HG02970 (cell line): ENCODE results near the gene HSPA1L.
A peak's percentile ranks its signal among the peaks of the same experiment; 100 is the strongest.
"Not testable (repeated sequence)": the region's sequence is repeated elsewhere in the genome, so short reads cannot be mapped to it uniquely, and the experiment has no call there.

Experiments used
- ATAC-seq: cut with Tn5 transposase; IDR thresholded peaks from one replicate; pipeline ENCODE4 v1.9.1; 2021; ENCODE audit warnings: mild to moderate bottlenecking, moderate library complexity, moderate number of reproducible peaks; ENCODE audit not compliant: unreplicated experiment, low FRiP score

HSPA1L gene

GRCh38 chr6:31817133-31817928 lies 2.2 kb upstream of the HSPA1L start:
- ATAC-seq: not testable (repeated sequence)

- ATAC-seq: peak; percentile 22
Observed at GRCh38 chr6:31814677-31815024, 432 bp downstream of the HSPA1L start.

DNA sequence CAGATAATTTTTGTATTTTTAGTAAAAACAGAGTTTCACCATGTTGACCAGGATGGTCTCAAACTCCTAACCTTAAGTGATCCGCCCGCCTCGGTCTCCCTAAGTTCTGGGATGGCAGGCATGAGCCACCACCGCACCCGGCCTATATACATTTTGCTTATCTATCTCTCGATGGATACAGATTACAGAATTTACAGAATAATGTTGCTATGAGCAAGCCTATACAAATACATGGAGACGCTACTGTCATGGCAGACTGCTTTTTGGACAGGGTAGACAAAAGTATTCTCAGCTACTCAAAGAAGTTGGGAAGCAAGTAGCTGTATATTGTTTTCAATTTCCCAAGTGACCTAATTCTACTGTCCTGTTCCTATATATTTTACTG lies 1.6 kb downstream of the HSPA1L start:
- ATAC-seq: no peak

GRCh38 chr6:31811645-31812044 lies 3.4 kb downstream of the HSPA1L start:
- no peak for ATAC-seq

DNA sequence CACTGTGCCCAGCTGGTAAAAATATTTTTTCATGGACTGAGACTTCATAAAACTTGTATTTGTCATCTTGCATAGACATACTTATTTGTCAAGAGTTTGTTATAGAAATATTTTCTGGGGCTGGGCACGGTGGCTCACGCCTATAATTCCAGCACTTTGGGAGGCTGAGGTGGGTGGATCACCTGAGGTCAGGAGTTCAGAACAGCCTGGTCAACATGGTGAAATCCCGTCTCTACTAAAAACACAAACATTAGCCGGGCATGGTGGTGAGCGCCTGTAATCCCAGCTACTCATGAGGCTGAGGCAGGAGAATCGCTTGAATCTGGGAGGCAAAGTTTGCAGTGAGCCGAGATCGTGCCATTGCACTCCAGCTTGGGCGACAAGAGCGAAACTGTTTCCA lies 6.5 kb downstream of the HSPA1L start:
- ATAC-seq: not testable (repeated sequence)

GRCh38 chr6:31806470-31807272 lies 8.4 kb downstream of the HSPA1L start, which contains the start of gene LSM2:
LSM2 (minus strand) TSS chr6:31806966; CDS start chr6:31806757, 209 bp downstream.
- peak; percentile 85 for ATAC-seq

GRCh38 chr6:31805939-31806469 lies 9.1 kb downstream of the HSPA1L start:
- ATAC-seq: peak; percentile 21

GRCh38 chr6:31801031-31801927 lies 13.8 kb downstream of the HSPA1L start:
- not testable (repeated sequence) for ATAC-seq

- no peak for ATAC-seq
Observed at GRCh38 chr6:31799781-31800180, 15.3 kb downstream of the HSPA1L start.

GRCh38 chr6:31797588-31797987 lies 17.5 kb downstream of the HSPA1L start:
- ATAC-seq: no peak

- no peak for ATAC-seq
Observed at GRCh38 chr6:31796993-31797385, 18.1 kb downstream of the HSPA1L start.

GRCh38 chr6:31795616-31796298 lies 19.3 kb downstream of the HSPA1L start, which contains the start of gene VARS1:
VARS1 (minus strand) TSS chr6:31795752; CDS start chr6:31795217, 535 bp downstream.
- ATAC-seq: peak; percentile 77

GRCh38 chr6:31794866-31795615 lies 20.0 kb downstream of the HSPA1L start:
- ATAC-seq: no peak

GRCh38 chr6:31794294-31794865 lies 20.7 kb downstream of the HSPA1L start:
- ATAC-seq: no peak

DNA sequence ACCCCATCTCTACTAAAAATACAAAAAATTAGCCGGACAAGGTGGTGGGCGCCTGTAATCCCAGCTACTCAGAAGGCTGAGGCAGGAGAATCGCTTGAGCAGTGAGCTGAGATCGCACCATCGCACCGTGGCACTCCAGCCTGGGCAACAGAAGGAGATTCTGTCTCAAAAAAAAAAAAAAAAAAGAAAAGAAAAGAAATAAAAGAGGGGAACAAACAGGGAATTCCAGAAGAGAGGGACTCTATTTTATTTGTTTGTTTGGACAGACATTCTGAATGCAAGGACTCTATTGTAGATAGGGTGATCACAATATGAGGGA lies 21.2 kb downstream of the HSPA1L start:
- not testable (repeated sequence) for ATAC-seq

DNA sequence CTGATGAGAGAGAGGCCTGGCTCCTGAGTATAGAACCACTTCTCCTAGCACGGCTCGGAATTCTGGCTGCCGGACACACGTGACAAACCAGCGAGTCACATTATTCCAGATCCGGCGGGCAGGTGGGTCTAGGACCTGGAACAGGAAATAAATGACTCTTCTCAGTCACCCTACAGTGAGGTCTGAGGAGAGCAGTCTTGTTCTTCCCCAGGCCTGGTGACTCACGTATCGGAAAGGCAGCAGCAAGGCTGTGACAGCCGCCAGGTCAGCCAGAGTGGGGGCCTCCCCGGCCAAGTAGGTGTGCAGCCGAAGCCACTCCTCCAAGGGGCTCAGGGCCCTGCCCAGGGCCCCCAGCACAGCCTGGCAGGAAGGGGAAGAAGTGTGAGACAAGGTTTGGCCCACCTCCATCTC lies 22.3 kb downstream of the HSPA1L start:
- no peak for ATAC-seq

GRCh38 chr6:31792090-31792374 lies 23.1 kb downstream of the HSPA1L start:
- no peak for ATAC-seq

DNA sequence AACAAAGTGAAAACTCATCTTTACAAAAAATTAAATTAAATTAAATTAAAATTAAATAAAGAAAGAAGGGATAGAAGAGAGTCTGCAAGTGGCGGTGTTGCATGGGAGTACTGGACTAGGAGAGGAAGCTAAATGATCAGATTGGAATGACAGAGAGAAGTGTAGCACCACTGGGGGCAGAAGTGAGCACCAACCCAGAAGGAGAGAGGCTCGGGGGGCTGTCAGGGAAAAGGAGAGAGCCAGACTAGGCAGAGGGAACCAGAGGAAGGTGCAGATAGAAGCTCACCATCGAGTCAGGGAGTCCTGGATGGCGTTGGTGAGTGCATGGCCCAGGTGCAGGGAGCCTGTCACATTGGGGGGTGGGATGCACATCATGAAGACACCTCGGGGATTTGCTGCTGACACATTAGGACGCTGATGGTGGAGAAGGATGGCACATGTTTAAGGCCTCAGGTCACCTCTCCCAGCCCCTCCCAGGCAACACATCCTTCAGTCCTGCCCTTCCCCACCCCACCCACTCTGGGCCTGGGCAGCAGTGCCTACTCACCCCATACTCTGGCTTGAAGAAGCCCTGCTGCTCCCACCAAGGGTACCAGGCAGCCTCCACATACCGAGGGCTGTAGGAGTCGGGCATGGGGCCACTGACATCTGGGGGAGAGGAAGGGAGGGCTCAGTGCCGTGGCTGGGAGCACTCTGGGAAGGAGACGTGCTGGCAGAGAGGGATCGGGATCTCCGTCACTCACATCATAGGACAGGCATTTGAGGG lies 23.6 kb downstream of the HSPA1L start:
- no peak for ATAC-seq
